PC-9 (cell line): ENCODE measurements around the gene STX7.

ENCODE experiments used
- CTCF ChIP-seq: fragments of 200-600 bp; sonication (generic); conservative IDR thresholded peaks from 2 replicates; pipeline ENCODE4 v1.6.1; 2017; ENCODE audit warnings: mixed run types, antibody characterized with exemption, mild to moderate bottlenecking, moderate library complexity
- EZH2 ChIP-seq: fragments of 200-600 bp; sonication (generic); IDR thresholded peaks from 2 replicates; pipeline ENCODE4 v1.8.0; 2017; ENCODE audit warnings: antibody characterized with exemption, low read depth

GRCh38 chr6:132466952-132467351 is 46.0 kb downstream of the STX7 start:
- TF ChIP-seq CTCF (no peak), EZH2 (no peak)
